OCI-LY1 (cell line): ENCODE results near the gene SLC38A3.

Experiments used
- EZH2 ChIP-seq: fragments of 200-600 bp; sonication (generic), shearing (Covaris generic); IDR thresholded peaks from 2 replicates; pipeline ENCODE4 v1.8.0; 2017; ENCODE audit warnings: borderline replicate concordance, mixed run types, mild to moderate bottlenecking, antibody characterized with exemption, low read length, moderate library complexity, mixed read lengths
- TF ChIP-seq, protein P1 (sequence below): fragments of 200-600 bp; sonication (generic), shearing (Covaris generic); IDR thresholded peaks from 2 replicates; pipeline ENCODE4 v1.5.1; 2017; ENCODE audit warnings: mild to moderate bottlenecking, antibody characterized with exemption, low read length, moderate library complexity, mixed read lengths

DNA sequence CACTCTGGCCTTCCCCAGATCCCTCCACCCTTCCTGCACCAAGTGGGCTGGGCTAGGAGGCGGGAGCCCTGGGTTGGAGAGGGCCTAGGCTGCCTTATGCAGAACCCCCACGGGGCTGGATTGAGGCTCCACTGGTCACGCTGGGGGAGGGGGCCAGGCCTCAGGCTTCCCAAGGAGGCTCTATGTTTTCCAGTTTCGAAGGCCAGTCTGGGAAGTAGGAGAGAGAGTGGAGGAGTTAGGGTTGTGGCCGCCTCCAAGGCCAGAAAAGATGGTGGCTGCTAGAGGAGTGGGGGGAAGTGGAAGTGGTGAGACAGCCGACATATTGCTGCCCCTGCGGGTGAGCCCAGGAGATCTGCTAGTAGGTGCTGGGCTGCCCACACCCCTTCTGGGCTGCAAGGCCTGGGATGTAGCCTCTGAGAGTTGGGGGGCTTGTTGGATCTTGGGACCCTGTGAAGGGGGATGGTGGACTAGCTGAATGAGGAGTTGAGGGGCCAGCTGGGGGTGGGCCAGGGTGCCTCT is 32.1 kb downstream of the SLC38A3 start:
- TF ChIP-seq, protein P1, sequence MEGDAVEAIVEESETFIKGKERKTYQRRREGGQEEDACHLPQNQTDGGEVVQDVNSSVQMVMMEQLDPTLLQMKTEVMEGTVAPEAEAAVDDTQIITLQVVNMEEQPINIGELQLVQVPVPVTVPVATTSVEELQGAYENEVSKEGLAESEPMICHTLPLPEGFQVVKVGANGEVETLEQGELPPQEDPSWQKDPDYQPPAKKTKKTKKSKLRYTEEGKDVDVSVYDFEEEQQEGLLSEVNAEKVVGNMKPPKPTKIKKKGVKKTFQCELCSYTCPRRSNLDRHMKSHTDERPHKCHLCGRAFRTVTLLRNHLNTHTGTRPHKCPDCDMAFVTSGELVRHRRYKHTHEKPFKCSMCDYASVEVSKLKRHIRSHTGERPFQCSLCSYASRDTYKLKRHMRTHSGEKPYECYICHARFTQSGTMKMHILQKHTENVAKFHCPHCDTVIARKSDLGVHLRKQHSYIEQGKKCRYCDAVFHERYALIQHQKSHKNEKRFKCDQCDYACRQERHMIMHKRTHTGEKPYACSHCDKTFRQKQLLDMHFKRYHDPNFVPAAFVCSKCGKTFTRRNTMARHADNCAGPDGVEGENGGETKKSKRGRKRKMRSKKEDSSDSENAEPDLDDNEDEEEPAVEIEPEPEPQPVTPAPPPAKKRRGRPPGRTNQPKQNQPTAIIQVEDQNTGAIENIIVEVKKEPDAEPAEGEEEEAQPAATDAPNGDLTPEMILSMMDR = no peak
- no peak for TF ChIP-seq EZH2
